Measurements from ENCODE around the gene CHST2.

GRCh38 chr3:143152043-143152442 is 32.5 kb downstream of the CHST2 start:
- TF ChIP-seq CTCF (conservative IDR thresholded peaks at IDR 0.05 in 1 of 2, IDR thresholded peaks at IDR 0.05 in 1 of 2; ENCODE audit: low read depth in 1 of 2, low read length in 2 of 2): no peak
- no peak for TF ChIP-seq EZH2 (IDR thresholded peaks at IDR 0.05; ENCODE audit: low read length, missing control alignments)

All from fibroblast of lung (primary cell).